ENCODE data around the gene SLC34A3.
A peak's percentile ranks its signal among the peaks of the same experiment; 100 is the strongest.

SLC34A3 gene

GRCh38 chr9:137244486-137245449 is 14.1 kb downstream of the SLC34A3 start:
- H3K4me3 ChIP-seq (replicated peaks in 1 of 2; ENCODE audit: low read depth in 2 of 2, low read length in 2 of 2): no peak overlapping the region
- TF ChIP-seq CTCF (IDR thresholded peaks at IDR 0.05; ENCODE audit: low read depth, low read length): no peak
- peak in 1 of 2 donors; percentile 10 for DNase-seq (ENCODE audit: low read depth in 2 of 2)

GRCh38 chr9:137245450-137246421 is 15.0 kb downstream of the SLC34A3 start:
- no peak for DNase-seq (ENCODE audit: low read depth in 2 of 2)
- no peak for TF ChIP-seq CTCF (IDR thresholded peaks at IDR 0.05; ENCODE audit: low read depth, low read length)
- H3K4me3 ChIP-seq (replicated peaks in 1 of 2; ENCODE audit: low read depth in 2 of 2, low read length in 2 of 2): no peak overlapping the region

GRCh38 chr9:137247135-137247915 is 16.6 kb downstream of the SLC34A3 start:
- no peak for DNase-seq (ENCODE audit: low read depth in 2 of 2)
- TF ChIP-seq CTCF (IDR thresholded peaks at IDR 0.05; ENCODE audit: low read depth, low read length): no peak
- no peak overlapping the region for H3K4me3 ChIP-seq (replicated peaks in 1 of 2; ENCODE audit: low read depth in 2 of 2, low read length in 2 of 2)

- TF ChIP-seq CTCF (IDR thresholded peaks at IDR 0.05; ENCODE audit: low read depth, low read length): no peak
- no peak for DNase-seq (ENCODE audit: low read depth in 2 of 2)
- no peak overlapping the region for H3K4me3 ChIP-seq (replicated peaks in 1 of 2; ENCODE audit: low read depth in 2 of 2, low read length in 2 of 2)
Measured at GRCh38 chr9:137247916-137248175, 17.1 kb downstream of the SLC34A3 start.

- no peak for TF ChIP-seq CTCF (IDR thresholded peaks at IDR 0.05; ENCODE audit: low read depth, low read length)
- H3K4me3 ChIP-seq (replicated peaks in 1 of 2; ENCODE audit: low read depth in 2 of 2, low read length in 2 of 2): no peak overlapping the region
- DNase-seq (ENCODE audit: low read depth in 2 of 2): no peak
Measured at GRCh38 chr9:137250329-137251193, 19.9 kb downstream of the SLC34A3 start.

GRCh38 chr9:137251194-137251461 is 20.4 kb downstream of the SLC34A3 start, which contains the start of gene STPG3:
Gene STPG3, plus strand, starts transcription at chr9:137251286. Its CDS starts 1 bp downstream, at chr9:137251287.
- no peak within 1 kb of the TSS for H3K4me3 ChIP-seq (replicated peaks in 1 of 2; ENCODE audit: low read depth in 2 of 2, low read length in 2 of 2)
- TF ChIP-seq CTCF (IDR thresholded peaks at IDR 0.05; ENCODE audit: low read depth, low read length): no peak
- DNase-seq (ENCODE audit: low read depth in 2 of 2): no peak

Measured in cardiac fibroblast (primary cell).